Loucy (cell line): Measurements from ENCODE around the gene MUTYH.

Source experiments
- H2AFZ ChIP-seq: fragments of 200-600 bp; sonication (generic); 2 replicates; pipeline ENCODE4 v1.6.0; 2016; ENCODE audit warnings: antibody characterized with exemption, mild to moderate bottlenecking, low read length, moderate library complexity
- H3F3A ChIP-seq: fragments of 200-600 bp; 2 replicates; pipeline ENCODE4 v1.6.0; 2016; ENCODE audit warnings: antibody characterized with exemption, low read depth, mild to moderate bottlenecking
- H3K27me3 ChIP-seq: fragments of 200-600 bp; sonication (generic); 2 replicates; pipeline ENCODE4 v1.6.1; 2014; ENCODE audit warnings: low read length, mild to moderate bottlenecking; ENCODE audit not compliant: insufficient read depth, poor library complexity, severe bottlenecking
- H3K36me3 ChIP-seq: fragments of 200-600 bp; sonication (generic); 2 replicates; pipeline ENCODE4 v1.6.1; 2016; ENCODE audit warnings: low read length; ENCODE audit not compliant: insufficient read depth
- H3K4me1 ChIP-seq: fragments of 200-600 bp; sonication (generic); 2 replicates; pipeline ENCODE4 v1.5.1; 2014; ENCODE audit warnings: low read length, mild to moderate bottlenecking; ENCODE audit not compliant: insufficient read depth, poor library complexity, severe bottlenecking
- H3K4me2 ChIP-seq: fragments of 200-600 bp; sonication (generic); 2 replicates; pipeline ENCODE4 v1.6.0; 2014; ENCODE audit warnings: antibody characterized with exemption, low read length, low read depth, mild to moderate bottlenecking; ENCODE audit not compliant: poor library complexity, severe bottlenecking
- H3K4me3 ChIP-seq: fragments of 200-600 bp; sonication (generic); 2 replicates; pipeline ENCODE4 v1.5.1; 2014; ENCODE audit warnings: low read length, mild to moderate bottlenecking, mixed read lengths; ENCODE audit not compliant: poor library complexity, severe bottlenecking
- H3K79me2 ChIP-seq: fragments of 200-600 bp; sonication (generic); 2 replicates; pipeline ENCODE4 v1.6.1; 2014; ENCODE audit warnings: low read length; ENCODE audit not compliant: insufficient read depth
- H3K9ac ChIP-seq: fragments of 200-600 bp; sonication (generic); 2 replicates; pipeline ENCODE4 v1.6.0; 2014; ENCODE audit warnings: mild to moderate bottlenecking, low read depth, low read length, moderate library complexity; ENCODE audit not compliant: poor library complexity, severe bottlenecking
- H3K9me2 ChIP-seq: fragments of 200-600 bp; sonication (generic); replicated peaks from 2 replicates; pipeline ENCODE4 v1.6.1; 2016; ENCODE audit warnings: low read depth, low read length, mixed read lengths
- H3K9me3 ChIP-seq: fragments of 200-600 bp; sonication (generic); 2 replicates; pipeline ENCODE4 v1.6.1; 2014; ENCODE audit warnings: mild to moderate bottlenecking, antibody characterized with exemption, low read length, low read depth; ENCODE audit not compliant: insufficient read depth
- H4K20me1 ChIP-seq: fragments of 200-600 bp; sonication (generic); 2 replicates; pipeline ENCODE4 v1.6.0; 2014; ENCODE audit warnings: antibody characterized with exemption, low read length, mild to moderate bottlenecking; ENCODE audit not compliant: insufficient read depth, poor library complexity, severe bottlenecking
- CTCF ChIP-seq: fragments of 200-600 bp; sonication (generic); conservative IDR thresholded peaks from 2 replicates; pipeline ENCODE4 v1.5.1; 2014; ENCODE audit warnings: mild to moderate bottlenecking, antibody characterized with exemption, low read length
- EZH2phosphoT487 ChIP-seq: fragments of 200-600 bp; IDR thresholded peaks from 2 replicates; pipeline ENCODE4 v1.6.1; 2018; ENCODE audit warnings: antibody characterized with exemption, mild to moderate bottlenecking, moderate library complexity, borderline replicate concordance

Gene MUTYH

GRCh38 chr1:45319761-45320160, 20.5 kb downstream of the MUTYH start:
- TF ChIP-seq EZH2phosphoT487 (no peak), CTCF (no peak)
- Histone ChIP-seq H3K36me3 (no peaks in the 10 kb centered on the region), H3K4me3 (no peak overlapping the region), H3K27me3 (no peaks in the 10 kb centered on the region), H3F3A (no peaks in the 10 kb centered on the region), H3K79me2 (no peaks in the 10 kb centered on the region), H3K9me3 (no peaks in the 10 kb centered on the region), H3K4me2 (no peak overlapping the region), H3K4me1 (no peaks in the 10 kb centered on the region), H3K9me2 (no peaks in the 10 kb centered on the region), H2AFZ (no peak overlapping the region), H4K20me1 (no peaks in the 10 kb centered on the region), H3K9ac (no peak overlapping the region)

- Histone ChIP-seq H3K4me2 (no peak overlapping the region), H3K4me1 (no peaks in the 10 kb centered on the region), H3K9me3 (no peaks in the 10 kb centered on the region), H3K9ac (no peak overlapping the region), H2AFZ (no peak overlapping the region), H3K79me2 (no peaks in the 10 kb centered on the region), H3F3A (no peaks in the 10 kb centered on the region), H3K9me2 (no peaks in the 10 kb centered on the region), H3K36me3 (no peaks in the 10 kb centered on the region), H4K20me1 (no peaks in the 10 kb centered on the region), H3K4me3 (no peak overlapping the region), H3K27me3 (no peaks in the 10 kb centered on the region)
- no peak for TF ChIP-seq EZH2phosphoT487
- TF ChIP-seq CTCF, result no peak
These were observed 23.1 kb downstream of the MUTYH start for GRCh38 chr1:45317166-45317565.

- Histone ChIP-seq H3F3A (no peaks in the 10 kb centered on the region), H3K36me3 (no peaks in the 10 kb centered on the region), H3K4me2 (no peak overlapping the region), H3K79me2 (no peaks in the 10 kb centered on the region), H3K9me2 (no peaks in the 10 kb centered on the region), H2AFZ (no peak overlapping the region), H3K9me3 (no peaks in the 10 kb centered on the region), H3K9ac (no peak overlapping the region), H3K4me1 (no peaks in the 10 kb centered on the region), H3K4me3 (no peak overlapping the region), H3K27me3 (no peaks in the 10 kb centered on the region), H4K20me1 (no peaks in the 10 kb centered on the region)
- no peak for TF ChIP-seq EZH2phosphoT487
- TF ChIP-seq CTCF, result no peak
These were observed 26.0 kb downstream of the MUTYH start for GRCh38 chr1:45314266-45314665.
